Measurements from ENCODE around the gene CHST8. TPM values are rescaled to one million over a fixed set of nuclear protein-coding genes. Genes with fewer than 3 reads are reported as not detected.

CHST8 gene
- total and polyA plus RNA-seq, 2 experiments from 2014 or later: 9.3 to 38.2 TPM

DNA sequence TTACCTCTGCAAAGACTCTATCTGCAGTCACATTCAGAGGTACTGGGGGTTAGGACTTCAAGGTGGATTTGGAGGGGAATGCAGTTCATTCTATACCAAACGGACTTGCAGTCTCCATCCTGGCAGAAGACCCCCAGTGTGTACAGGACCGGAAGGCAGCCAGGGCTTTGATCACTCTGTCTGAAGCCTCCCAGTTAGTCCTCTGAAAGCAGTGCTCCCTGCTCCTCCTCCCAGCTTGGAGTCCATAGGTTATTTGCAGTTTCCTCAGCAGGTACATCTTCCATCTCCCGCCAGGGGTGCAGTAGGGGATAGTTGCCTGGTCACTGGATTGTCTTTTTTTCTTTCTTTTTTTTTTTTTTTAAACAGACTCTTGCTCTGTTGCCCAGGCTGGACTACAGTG lies 96.1 kb downstream of the CHST8 start (continued):
- TF ChIP-seq REST (IDR thresholded peaks at IDR 0.05; ENCODE audit: unreplicated experiment): no peak
- TF ChIP-seq EZH2phosphoT487 (IDR thresholded peaks at IDR 0.05; ENCODE audit: unreplicated experiment): no peak
- no peak for TF ChIP-seq ZNF331 (CRISPR knock-in tag; IDR thresholded peaks at IDR 0.05; ENCODE audit: low read depth)
- no peak for TF ChIP-seq ZNF114 (CRISPR knock-in tag; IDR thresholded peaks at IDR 0.05)
- no peak for TF ChIP-seq STAT1 (IDR thresholded peaks at IDR 0.05; ENCODE audit: unreplicated experiment)

DNA sequence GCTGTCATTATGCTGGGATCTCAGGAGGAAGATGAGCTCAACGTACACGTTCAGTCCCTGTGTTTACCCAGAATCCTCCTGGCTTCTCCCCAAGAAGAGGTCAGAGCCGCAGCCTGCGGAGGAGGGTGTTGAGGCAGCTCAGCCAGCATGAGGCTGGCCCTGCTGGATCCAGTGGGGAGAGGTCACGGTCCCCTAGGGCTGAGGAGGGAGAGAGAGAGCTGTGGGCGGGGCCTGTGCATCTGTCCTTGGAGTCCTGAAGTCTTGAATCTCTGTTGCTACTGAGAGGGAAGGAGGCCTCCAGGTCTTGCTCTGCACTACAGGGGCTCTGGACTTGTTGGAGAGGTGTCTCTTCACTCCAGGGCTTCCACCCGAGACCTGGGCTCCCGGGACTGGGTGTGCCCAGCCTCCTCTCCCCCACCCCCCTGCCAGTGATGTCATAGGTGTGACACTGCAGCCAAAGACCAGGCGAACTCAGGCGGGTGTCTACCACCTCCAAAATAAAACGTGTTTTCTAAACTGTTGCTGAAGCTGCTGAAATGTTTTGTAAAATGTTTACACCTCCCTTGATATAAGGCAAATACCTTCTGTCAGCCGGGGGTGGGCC lies 97.0 kb downstream of the CHST8 start:
- Mint-ChIP-seq H3K27ac (peak overlapping the region; percentile 17), H3K4me1 (peaks cover 23% of the 10 kb centered on the region), H3K27me3 (ENCODE audit: insufficient read depth, low read depth, poor library complexity) (peaks cover 10% of the 10 kb centered on the region), H3K9me3 (peaks cover 4% of the 10 kb centered on the region; the same call in 2 of the 3 replicates), H3K36me3 (ENCODE audit: low read depth) (peaks cover 11% of the 10 kb centered on the region; the same call in 1 of the 3 replicates), H3K4me3 (no peak overlapping the region)
- Histone ChIP-seq H3K27me3 (ENCODE audit: insufficient read depth) (no peaks in the 10 kb centered on the region), H2AFZ (no peak overlapping the region), H3K4me1 (ENCODE audit: insufficient read depth) (no peaks in the 10 kb centered on the region; the same call in 1 of the 2 replicates), H3K9me2 (ENCODE audit: insufficient read depth) (peaks cover 4% of the 10 kb centered on the region; the same call in 1 of the 2 replicates), H3K27ac (ENCODE audit: low read depth) (no peak overlapping the region), H3F3A (replicated peaks; ENCODE audit: low read depth) (no peaks in the 10 kb centered on the region), H3K4me2 (no peak overlapping the region), H3K36me3 (ENCODE audit: insufficient read depth) (no peaks in the 10 kb centered on the region), H4K20me1 (replicated peaks; ENCODE audit: insufficient read depth) (no peaks in the 10 kb centered on the region), H3K4me3 (no peak overlapping the region), H3K79me2 (replicated peaks; ENCODE audit: insufficient read depth) (no peaks in the 10 kb centered on the region)
- ATAC-seq (peak; percentile 74), DNase-seq (ENCODE audit: low spot score) (no peak)
- TF ChIP-seq CTCF (conservative IDR thresholded peaks at IDR 0.05; ENCODE audit: low read depth in 2 of 2) (no peak), REST (IDR thresholded peaks at IDR 0.05; ENCODE audit: unreplicated experiment) (no peak), JUNB (IDR thresholded peaks at IDR 0.05; ENCODE audit: unreplicated experiment) (no peak), EZH2 (IDR thresholded peaks at IDR 0.05; ENCODE audit: low read depth, unreplicated experiment) (no peak), EZH2phosphoT487 (IDR thresholded peaks at IDR 0.05; ENCODE audit: unreplicated experiment) (no peak), CREB1 (CRISPR knock-in tag; IDR thresholded peaks at IDR 0.05; ENCODE audit: low read depth) (no peak), ZNF114 (CRISPR knock-in tag; IDR thresholded peaks at IDR 0.05) (no peak)
- TF ChIP-seq, protein P1, sequence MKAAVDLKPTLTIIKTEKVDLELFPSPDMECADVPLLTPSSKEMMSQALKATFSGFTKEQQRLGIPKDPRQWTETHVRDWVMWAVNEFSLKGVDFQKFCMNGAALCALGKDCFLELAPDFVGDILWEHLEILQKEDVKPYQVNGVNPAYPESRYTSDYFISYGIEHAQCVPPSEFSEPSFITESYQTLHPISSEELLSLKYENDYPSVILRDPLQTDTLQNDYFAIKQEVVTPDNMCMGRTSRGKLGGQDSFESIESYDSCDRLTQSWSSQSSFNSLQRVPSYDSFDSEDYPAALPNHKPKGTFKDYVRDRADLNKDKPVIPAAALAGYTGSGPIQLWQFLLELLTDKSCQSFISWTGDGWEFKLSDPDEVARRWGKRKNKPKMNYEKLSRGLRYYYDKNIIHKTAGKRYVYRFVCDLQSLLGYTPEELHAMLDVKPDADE (IDR thresholded peaks at IDR 0.05): no peak

Data from GM23338 (cell line).